GM12801 (cell line): Measurements from ENCODE around the gene SPG21.

ENCODE experiments used
- TF ChIP-seq, protein P1 (sequence below): IDR thresholded peaks from one replicate; pipeline ENCODE4 v1.5.1; 2011; ENCODE audit warnings: control low read depth; ENCODE audit not compliant: insufficient read length; ENCODE audit errors: extremely low read depth

SPG21 gene

DNA sequence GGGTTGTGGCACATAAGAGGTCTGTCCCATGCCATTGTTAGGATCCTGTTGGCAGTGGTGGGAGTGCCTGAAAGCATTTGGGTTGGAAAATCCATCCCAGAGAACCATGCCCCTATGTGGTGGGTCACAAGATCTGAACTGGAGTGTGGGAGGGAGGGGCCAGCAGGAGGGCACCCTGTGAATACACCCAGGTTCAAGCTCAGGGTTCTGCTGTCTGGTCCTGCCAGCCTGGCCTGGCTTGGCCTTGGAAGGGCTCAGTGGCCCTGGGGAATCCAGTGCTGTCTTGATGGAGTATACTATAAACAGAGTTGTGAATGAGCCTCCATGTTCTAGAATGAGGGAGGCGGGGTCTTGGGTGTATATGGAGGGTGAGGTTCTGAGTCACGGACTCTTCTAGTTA lies 66.2 kb downstream of the SPG21 start:
- TF ChIP-seq, protein P1, sequence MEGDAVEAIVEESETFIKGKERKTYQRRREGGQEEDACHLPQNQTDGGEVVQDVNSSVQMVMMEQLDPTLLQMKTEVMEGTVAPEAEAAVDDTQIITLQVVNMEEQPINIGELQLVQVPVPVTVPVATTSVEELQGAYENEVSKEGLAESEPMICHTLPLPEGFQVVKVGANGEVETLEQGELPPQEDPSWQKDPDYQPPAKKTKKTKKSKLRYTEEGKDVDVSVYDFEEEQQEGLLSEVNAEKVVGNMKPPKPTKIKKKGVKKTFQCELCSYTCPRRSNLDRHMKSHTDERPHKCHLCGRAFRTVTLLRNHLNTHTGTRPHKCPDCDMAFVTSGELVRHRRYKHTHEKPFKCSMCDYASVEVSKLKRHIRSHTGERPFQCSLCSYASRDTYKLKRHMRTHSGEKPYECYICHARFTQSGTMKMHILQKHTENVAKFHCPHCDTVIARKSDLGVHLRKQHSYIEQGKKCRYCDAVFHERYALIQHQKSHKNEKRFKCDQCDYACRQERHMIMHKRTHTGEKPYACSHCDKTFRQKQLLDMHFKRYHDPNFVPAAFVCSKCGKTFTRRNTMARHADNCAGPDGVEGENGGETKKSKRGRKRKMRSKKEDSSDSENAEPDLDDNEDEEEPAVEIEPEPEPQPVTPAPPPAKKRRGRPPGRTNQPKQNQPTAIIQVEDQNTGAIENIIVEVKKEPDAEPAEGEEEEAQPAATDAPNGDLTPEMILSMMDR = no peak

DNA sequence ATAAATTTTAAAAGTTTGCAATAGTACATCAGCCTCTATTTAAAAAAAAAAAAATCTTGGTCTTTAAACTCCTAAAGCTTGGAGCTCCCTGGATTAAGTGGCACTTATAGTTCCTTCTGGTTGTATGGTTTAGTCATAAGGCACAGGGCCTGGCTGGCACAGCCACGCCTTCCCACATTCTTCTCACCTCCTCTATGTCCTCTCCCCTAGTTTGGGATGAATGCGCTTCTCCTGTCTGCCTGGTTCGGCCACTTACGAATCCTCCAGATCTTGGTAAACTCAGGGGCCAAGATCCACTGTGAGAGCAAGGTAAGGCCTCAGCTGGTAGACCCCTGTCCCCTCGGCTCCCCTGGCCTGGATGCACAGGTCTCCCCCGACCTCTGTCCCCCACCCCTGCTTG lies 68.0 kb downstream of the SPG21 start:
- TF ChIP-seq, protein P1 = no peak

DNA sequence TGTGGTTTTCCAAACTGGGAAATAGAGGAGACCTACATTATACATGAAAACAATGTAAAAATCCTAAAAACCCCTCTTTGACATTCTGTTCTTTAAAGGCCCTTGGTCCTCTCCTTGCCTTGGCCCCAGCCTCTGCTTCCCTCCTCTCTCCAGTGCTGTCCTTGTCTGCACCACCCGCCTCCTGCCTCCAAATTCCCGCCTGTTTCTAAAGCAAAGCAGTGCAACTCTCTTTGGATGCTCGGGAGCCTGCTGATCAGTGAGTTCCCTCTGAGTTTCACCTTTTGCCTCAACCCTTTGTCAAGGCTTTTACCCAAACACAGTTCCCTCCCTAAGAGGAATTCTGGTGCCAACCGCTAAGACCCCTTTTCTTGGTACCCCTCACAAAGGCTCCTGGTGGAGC lies 70.0 kb downstream of the SPG21 start:
- TF ChIP-seq, protein P1 = no peak

DNA sequence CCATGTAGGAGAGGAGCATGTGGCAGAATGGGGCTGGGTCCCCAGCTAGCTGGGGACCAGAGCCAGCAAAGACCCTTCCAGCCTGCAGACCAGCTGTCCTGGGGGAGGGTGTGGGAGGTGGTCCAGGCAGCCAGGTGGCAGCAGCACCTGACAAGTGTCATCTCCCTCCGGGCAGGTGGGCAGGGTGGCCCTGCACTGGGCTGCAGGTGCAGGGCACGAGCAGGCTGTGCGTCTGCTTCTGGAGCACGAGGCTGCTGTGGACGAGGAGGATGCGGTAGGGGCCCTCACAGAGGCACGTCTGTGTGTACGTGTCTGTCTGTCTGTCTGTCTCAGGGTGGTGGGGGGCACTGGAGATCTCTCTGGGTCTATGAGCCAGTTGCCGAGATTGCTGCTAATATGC lies 72.5 kb downstream of the SPG21 start:
- TF ChIP-seq, protein P1 = no peak

DNA sequence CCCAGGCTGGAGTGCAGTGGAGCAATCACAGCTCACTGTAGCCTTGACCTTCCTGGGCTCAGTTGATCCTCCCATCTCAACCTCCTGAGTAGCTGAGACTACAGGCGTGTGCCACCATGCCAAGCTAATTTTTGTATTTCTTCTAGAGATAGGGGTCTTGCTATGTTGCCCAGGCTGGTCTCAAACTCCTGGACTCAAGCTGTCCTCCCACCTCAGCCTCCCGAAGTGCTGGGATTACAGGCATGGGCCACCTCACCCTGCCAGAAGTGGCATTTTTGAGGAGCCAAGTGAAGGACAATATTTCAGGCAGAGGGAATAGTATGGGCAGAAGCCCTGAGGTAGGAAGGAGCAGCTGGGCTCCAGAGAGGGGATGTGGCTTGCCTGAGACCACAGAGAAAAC lies 73.3 kb downstream of the SPG21 start:
- TF ChIP-seq, protein P1 = no peak

DNA sequence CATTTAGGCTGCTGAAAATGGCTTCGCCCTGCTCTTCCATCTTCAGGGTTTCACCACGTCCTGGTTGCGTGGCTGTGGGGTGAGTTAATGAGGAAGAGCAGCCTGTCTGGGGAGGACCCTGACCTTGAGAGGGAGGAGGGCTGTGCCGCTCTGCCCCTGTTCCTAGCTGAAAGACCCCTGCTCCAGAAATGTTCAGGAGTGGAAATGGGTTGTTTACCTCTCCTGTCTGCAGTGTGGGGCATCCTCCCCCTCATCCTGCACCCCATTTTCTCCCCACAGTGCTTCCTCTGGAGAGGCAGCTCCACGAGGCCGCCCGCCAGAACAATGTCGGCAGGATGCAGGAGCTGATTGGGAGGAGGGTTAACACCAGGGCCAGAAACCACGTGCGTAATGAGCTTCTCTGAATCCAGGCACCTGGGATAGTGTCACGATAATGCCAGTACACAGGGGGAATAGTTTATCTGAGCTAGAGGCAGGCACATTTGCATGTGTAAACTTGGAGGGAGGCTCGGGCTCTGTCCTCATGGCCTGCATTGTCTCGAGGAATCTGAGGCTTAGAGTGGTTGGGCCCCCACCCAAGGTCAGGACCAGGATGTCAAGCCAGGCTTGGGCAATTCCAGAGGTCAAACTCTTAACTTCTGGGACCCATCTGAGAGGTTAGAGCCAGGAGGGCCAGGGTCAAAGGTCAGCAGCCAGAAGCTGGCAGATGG lies 74.0 kb downstream of the SPG21 start:
- TF ChIP-seq, protein P1 = no peak
